ENCODE results near the gene MC1R. TPM values are rescaled to one million over a fixed set of nuclear protein-coding genes. Genes with fewer than 3 reads are reported as not detected.

The MC1R gene
- total and polyA plus RNA-seq, 2 experiments from 2014 or later: 0.74 to 4.3 TPM

DNA sequence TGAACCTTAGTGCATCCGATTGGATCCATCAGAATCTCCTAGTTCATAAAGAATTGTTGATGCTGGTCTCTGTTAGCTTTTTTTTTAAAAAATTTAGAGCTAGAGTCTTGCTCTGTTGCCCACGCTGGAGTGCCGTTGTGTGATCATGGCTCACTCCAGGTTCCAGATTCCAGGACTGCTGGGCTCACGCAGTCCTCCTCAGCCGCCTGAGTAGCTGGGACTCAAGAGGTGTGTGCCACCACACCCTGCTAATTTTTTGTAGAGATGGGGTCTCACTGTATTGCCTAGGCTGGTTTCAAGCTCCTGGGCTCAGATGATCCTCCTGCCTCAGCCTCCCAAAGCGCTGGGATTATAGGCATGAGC lies 37.3 kb upstream of the MC1R start:
- TF ChIP-seq STAT1 (IDR thresholded peaks at IDR 0.05; ENCODE audit: unreplicated experiment) (no peak), ZNF114 (CRISPR knock-in tag; IDR thresholded peaks at IDR 0.05) (no peak), ZNF331 (CRISPR knock-in tag; IDR thresholded peaks at IDR 0.05; ENCODE audit: low read depth) (no peak), CREB1 (CRISPR knock-in tag; IDR thresholded peaks at IDR 0.05; ENCODE audit: low read depth) (no peak)
- TF ChIP-seq, protein P1, sequence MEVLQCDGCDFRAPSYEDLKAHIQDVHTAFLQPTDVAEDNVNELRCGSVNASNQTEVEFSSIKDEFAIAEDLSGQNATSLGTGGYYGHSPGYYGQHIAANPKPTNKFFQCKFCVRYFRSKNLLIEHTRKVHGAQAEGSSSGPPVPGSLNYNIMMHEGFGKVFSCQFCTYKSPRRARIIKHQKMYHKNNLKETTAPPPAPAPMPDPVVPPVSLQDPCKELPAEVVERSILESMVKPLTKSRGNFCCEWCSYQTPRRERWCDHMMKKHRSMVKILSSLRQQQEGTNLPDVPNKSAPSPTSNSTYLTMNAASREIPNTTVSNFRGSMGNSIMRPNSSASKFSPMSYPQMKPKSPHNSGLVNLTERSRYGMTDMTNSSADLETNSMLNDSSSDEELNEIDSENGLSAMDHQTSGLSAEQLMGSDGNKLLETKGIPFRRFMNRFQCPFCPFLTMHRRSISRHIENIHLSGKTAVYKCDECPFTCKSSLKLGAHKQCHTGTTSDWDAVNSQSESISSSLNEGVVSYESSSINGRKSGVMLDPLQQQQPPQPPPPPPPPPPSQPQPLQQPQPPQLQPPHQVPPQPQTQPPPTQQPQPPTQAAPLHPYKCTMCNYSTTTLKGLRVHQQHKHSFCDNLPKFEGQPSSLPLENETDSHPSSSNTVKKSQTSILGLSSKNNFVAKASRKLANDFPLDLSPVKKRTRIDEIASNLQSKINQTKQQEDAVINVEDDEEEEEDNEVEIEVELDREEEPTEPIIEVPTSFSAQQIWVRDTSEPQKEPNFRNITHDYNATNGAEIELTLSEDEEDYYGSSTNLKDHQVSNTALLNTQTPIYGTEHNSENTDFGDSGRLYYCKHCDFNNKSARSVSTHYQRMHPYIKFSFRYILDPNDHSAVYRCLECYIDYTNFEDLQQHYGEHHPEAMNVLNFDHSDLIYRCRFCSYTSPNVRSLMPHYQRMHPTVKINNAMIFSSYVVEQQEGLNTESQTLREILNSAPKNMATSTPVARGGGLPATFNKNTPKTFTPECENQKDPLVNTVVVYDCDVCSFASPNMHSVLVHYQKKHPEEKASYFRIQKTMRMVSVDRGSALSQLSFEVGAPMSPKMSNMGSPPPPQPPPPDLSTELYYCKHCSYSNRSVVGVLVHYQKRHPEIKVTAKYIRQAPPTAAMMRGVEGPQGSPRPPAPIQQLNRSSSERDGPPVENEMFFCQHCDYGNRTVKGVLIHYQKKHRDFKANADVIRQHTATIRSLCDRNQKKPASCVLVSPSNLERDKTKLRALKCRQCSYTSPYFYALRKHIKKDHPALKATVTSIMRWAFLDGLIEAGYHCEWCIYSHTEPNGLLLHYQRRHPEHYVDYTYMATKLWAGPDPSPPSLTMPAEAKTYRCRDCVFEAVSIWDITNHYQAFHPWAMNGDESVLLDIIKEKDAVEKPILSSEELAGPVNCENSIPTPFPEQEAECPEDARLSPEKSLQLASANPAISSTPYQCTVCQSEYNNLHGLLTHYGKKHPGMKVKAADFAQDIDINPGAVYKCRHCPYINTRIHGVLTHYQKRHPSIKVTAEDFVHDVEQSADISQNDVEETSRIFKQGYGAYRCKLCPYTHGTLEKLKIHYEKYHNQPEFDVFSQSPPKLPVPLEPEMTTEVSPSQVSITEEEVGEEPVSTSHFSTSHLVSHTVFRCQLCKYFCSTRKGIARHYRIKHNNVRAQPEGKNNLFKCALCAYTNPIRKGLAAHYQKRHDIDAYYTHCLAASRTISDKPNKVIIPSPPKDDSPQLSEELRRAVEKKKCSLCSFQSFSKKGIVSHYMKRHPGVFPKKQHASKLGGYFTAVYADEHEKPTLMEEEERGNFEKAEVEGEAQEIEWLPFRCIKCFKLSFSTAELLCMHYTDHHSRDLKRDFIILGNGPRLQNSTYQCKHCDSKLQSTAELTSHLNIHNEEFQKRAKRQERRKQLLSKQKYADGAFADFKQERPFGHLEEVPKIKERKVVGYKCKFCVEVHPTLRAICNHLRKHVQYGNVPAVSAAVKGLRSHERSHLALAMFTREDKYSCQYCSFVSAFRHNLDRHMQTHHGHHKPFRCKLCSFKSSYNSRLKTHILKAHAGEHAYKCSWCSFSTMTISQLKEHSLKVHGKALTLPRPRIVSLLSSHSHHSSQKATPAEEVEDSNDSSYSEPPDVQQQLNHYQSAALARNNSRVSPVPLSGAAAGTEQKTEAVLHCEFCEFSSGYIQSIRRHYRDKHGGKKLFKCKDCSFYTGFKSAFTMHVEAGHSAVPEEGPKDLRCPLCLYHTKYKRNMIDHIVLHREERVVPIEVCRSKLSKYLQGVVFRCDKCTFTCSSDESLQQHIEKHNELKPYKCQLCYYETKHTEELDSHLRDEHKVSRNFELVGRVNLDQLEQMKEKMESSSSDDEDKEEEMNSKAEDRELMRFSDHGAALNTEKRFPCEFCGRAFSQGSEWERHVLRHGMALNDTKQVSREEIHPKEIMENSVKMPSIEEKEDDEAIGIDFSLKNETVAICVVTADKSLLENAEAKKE (CRISPR knock-in tag; IDR thresholded peaks at IDR 0.05): no peak
- TF ChIP-seq, protein P2, sequence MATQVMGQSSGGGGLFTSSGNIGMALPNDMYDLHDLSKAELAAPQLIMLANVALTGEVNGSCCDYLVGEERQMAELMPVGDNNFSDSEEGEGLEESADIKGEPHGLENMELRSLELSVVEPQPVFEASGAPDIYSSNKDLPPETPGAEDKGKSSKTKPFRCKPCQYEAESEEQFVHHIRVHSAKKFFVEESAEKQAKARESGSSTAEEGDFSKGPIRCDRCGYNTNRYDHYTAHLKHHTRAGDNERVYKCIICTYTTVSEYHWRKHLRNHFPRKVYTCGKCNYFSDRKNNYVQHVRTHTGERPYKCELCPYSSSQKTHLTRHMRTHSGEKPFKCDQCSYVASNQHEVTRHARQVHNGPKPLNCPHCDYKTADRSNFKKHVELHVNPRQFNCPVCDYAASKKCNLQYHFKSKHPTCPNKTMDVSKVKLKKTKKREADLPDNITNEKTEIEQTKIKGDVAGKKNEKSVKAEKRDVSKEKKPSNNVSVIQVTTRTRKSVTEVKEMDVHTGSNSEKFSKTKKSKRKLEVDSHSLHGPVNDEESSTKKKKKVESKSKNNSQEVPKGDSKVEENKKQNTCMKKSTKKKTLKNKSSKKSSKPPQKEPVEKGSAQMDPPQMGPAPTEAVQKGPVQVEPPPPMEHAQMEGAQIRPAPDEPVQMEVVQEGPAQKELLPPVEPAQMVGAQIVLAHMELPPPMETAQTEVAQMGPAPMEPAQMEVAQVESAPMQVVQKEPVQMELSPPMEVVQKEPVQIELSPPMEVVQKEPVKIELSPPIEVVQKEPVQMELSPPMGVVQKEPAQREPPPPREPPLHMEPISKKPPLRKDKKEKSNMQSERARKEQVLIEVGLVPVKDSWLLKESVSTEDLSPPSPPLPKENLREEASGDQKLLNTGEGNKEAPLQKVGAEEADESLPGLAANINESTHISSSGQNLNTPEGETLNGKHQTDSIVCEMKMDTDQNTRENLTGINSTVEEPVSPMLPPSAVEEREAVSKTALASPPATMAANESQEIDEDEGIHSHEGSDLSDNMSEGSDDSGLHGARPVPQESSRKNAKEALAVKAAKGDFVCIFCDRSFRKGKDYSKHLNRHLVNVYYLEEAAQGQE (IDR thresholded peaks at IDR 0.05; ENCODE audit: unreplicated experiment): no peak
- TF ChIP-seq, protein P3, sequence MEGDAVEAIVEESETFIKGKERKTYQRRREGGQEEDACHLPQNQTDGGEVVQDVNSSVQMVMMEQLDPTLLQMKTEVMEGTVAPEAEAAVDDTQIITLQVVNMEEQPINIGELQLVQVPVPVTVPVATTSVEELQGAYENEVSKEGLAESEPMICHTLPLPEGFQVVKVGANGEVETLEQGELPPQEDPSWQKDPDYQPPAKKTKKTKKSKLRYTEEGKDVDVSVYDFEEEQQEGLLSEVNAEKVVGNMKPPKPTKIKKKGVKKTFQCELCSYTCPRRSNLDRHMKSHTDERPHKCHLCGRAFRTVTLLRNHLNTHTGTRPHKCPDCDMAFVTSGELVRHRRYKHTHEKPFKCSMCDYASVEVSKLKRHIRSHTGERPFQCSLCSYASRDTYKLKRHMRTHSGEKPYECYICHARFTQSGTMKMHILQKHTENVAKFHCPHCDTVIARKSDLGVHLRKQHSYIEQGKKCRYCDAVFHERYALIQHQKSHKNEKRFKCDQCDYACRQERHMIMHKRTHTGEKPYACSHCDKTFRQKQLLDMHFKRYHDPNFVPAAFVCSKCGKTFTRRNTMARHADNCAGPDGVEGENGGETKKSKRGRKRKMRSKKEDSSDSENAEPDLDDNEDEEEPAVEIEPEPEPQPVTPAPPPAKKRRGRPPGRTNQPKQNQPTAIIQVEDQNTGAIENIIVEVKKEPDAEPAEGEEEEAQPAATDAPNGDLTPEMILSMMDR (conservative IDR thresholded peaks at IDR 0.05; ENCODE audit: low read depth in 2 of 2): no peak
- Mint-ChIP-seq H3K9me3 (no peaks in the 10 kb centered on the region; the same call in 2 of the 3 replicates), H3K27ac (no peak overlapping the region), H3K4me1 (no peaks in the 10 kb centered on the region), H3K4me3 (no peak overlapping the region), H3K27me3 (ENCODE audit: insufficient read depth, low read depth, poor library complexity) (no peaks in the 10 kb centered on the region), H3K36me3 (ENCODE audit: low read depth) (peaks cover 53% of the 10 kb centered on the region)
- peaks cover 10% of the 10 kb centered on the region; the same call in 1 of the 2 replicates for H3K36me3 ChIP-seq (ENCODE audit: insufficient read depth)
- H2AFZ ChIP-seq: no peak overlapping the region
- no peaks in the 10 kb centered on the region for H3K27me3 ChIP-seq (ENCODE audit: insufficient read depth)
- H3K4me2 ChIP-seq: no peak overlapping the region
- H4K20me1 ChIP-seq (replicated peaks; ENCODE audit: insufficient read depth): peaks cover 11% of the 10 kb centered on the region
- no peak for DNase-seq (ENCODE audit: low spot score)
- ATAC-seq: no peak
- H3K4me1 ChIP-seq (ENCODE audit: insufficient read depth): no peaks in the 10 kb centered on the region
- 0 out of 2 replicates have a peak overlapping the region, but pooled peaks have one; percentile 69 for H3K27ac ChIP-seq (ENCODE audit: low read depth)
- H3K9me2 ChIP-seq (ENCODE audit: insufficient read depth): no peaks in the 10 kb centered on the region
- H3K79me2 ChIP-seq (replicated peaks; ENCODE audit: insufficient read depth): peaks cover 50% of the 10 kb centered on the region
- peaks cover 14% of the 10 kb centered on the region for H3F3A ChIP-seq (replicated peaks; ENCODE audit: low read depth)
- no peak overlapping the region for H3K4me3 ChIP-seq

Measured in GM23338 (cell line).